Measurements from ENCODE around the gene JMJD1C. TPM values are rescaled to one million over a fixed set of nuclear protein-coding genes. Genes with fewer than 3 reads are reported as not detected.

JMJD1C gene
- total RNA-seq, 1 experiment from 2014 or later = 66.3 TPM

GRCh38 chr10:63425512-63425911 is 40.3 kb downstream of the JMJD1C start:
- Histone ChIP-seq H3K4me3 (replicated peaks in 1 of 2; ENCODE audit: low read depth in 1 of 2, low read length in 2 of 2) (no peak overlapping the region), H4K20me1 (ENCODE audit: insufficient read depth) (peaks cover 5% of the 10 kb centered on the region; the same call in 1 of the 2 replicates), H3K27me3 (ENCODE audit: insufficient read depth, low read length) (no peaks in the 10 kb centered on the region), H3K79me2 (ENCODE audit: insufficient read depth, low read length) (peaks cover 96% of the 10 kb centered on the region), H3K27ac (ENCODE audit: low read depth, low read length) (no peak overlapping the region), H3K9ac (ENCODE audit: low read length) (no peak overlapping the region), H3K9me3 (ENCODE audit: control insufficient read depth in 1 of 2, insufficient read depth in 1 of 2, low read depth in 1 of 2, low read length in 2 of 2) (no peaks in the 10 kb centered on the region), H3K9me2 (ENCODE audit: insufficient read depth) (no peaks in the 10 kb centered on the region), H3K4me1 (ENCODE audit: control insufficient read depth in 1 of 2, insufficient read depth in 2 of 2, low read length in 2 of 2) (peaks cover 2 to 6% of the 10 kb centered on the region in 2 experiments; a peak in 1 of 4 replicates), H3K36me3 (ENCODE audit: control insufficient read depth in 1 of 2, insufficient read depth in 2 of 2, low read length in 2 of 2) (no peaks in the 10 kb centered on the region), H2AFZ (ENCODE audit: low read depth, low read length, poor library complexity, severe bottlenecking) (no peak overlapping the region), H3K4me2 (ENCODE audit: low read length) (no peak overlapping the region)
- ChIA-PET CTCF (no interaction called here), RAD21 (ENCODE audit: low non-redundant PET in 1 of 2, low total read pairs in 2 of 2, uncharacterized antibody in 2 of 2, unreplicated experiment in 2 of 2) (interaction anchor here in 1 of 2 experiments (0.7 kb wide), 1 partner anchor 121 kb away, joined by 3 read pairs; no protein-coding TSS in a partner anchor), POLR2A (no interaction called here)
- intact Hi-C loops (cut with micrococcal nuclease) = no loop called here
- DNase-seq (ENCODE audit: low read depth, low spot score) (no peak), ATAC-seq (no peak)
- BruUV-seq (replicated peaks) = no TSS peak
- TF ChIP-seq CBX3 (IDR thresholded peaks at IDR 0.05; ENCODE audit: low read depth) (no peak), TCF7L2 (IDR thresholded peaks at IDR 0.05; ENCODE audit: borderline replicate concordance, extremely low read depth, insufficient read depth, insufficient read length) (no peak), SP1 (IDR thresholded peaks at IDR 0.05; ENCODE audit: low read depth) (no peak), CTCF (IDR thresholded peaks at IDR 0.05 in 2 of 3, conservative IDR thresholded peaks at IDR 0.05 in 1 of 3; ENCODE audit: borderline replicate concordance in 1 of 3, insufficient read depth in 1 of 3, low read depth in 2 of 3, low read length in 2 of 3) (no peak), EZH2 (IDR thresholded peaks at IDR 0.05) (no peak), EGR1 (IDR thresholded peaks at IDR 0.05; ENCODE audit: low read depth) (no peak), YY1 (IDR thresholded peaks at IDR 0.05; ENCODE audit: extremely low read depth, insufficient replicate concordance, low read depth, low read length) (no peak), EZH2phosphoT487 (IDR thresholded peaks at IDR 0.05; ENCODE audit: borderline replicate concordance) (no peak), POLR2A (IDR thresholded peaks at IDR 0.05; ENCODE audit: borderline replicate concordance, extremely low read depth, insufficient read depth, insufficient read length) (no peak), SRF (IDR thresholded peaks at IDR 0.05; ENCODE audit: low read depth) (no peak), RAD21 (IDR thresholded peaks at IDR 0.05; ENCODE audit: low read depth) (no peak), REST (IDR thresholded peaks at IDR 0.05; ENCODE audit: low read depth) (no peak), FOSL1 (IDR thresholded peaks at IDR 0.05; ENCODE audit: low read depth) (no peak), ATF3 (IDR thresholded peaks at IDR 0.05) (no peak)

All from HCT116 (cell line).